H1 (cell line): Measurements from ENCODE around the gene DMPK. TPM values are rescaled to one million over a fixed set of nuclear protein-coding genes. Genes with fewer than 3 reads are reported as not detected.

Experiments
- CTCF ChIA-PET: fragments of 300-600 bp; sonication (Branson Sonifier 250); formaldehyde crosslinking; loops from one replicate; lab custom pipeline; 2021; ENCODE audit not compliant: partially characterized antibody; lab: Charles Lee
- POLR2A ChIA-PET: fragments of 300-600 bp; sonication (Branson Sonifier 250); formaldehyde crosslinking; loops from one replicate; lab custom pipeline; 2021; ENCODE audit warnings: inconsistent platforms; ENCODE audit not compliant: partially characterized antibody; lab: Charles Lee
- DNase-seq, 2 experiments: peaks; one replicate each; pipeline versions ENCODE4 v3.0.0 to v3.0.0-alpha.2; 2010 to 2022; ENCODE audit warnings: low spot score in 2 of 2, low read depth in 1 of 2, mixed read lengths in 1 of 2
- FAIRE-seq: peaks from 2 replicates; lab custom pipeline; 2011; peaks lifted over from hg19 to GRCh38; lab: Jason Lieb, UNC
- H2AFZ ChIP-seq: 2 replicates; pipeline ENCODE4 v1.8.1; 2012; ENCODE audit warnings: low read length, inconsistent platforms
- H2AK5ac ChIP-seq: 2 replicates; pipeline ENCODE4 v1.6.1; 2013; ENCODE audit warnings: low read depth, low read length
- H2BK120ac ChIP-seq: replicated peaks from 2 replicates; pipeline ENCODE3; 2013; ENCODE audit warnings: low read depth, low read length, inconsistent platforms
- H2BK12ac ChIP-seq: 2 replicates; pipeline ENCODE4 v1.6.1; 2013; ENCODE audit warnings: low read depth, low read length
- H2BK15ac ChIP-seq: 2 replicates; pipeline ENCODE4 v1.6.1; 2013; ENCODE audit warnings: low read length
- H2BK20ac ChIP-seq: 2 replicates; pipeline ENCODE4 v1.6.1; 2013; ENCODE audit warnings: low read length
- H2BK5ac ChIP-seq: 2 replicates; pipeline ENCODE4 v1.6.1; 2013; ENCODE audit warnings: low read depth, low read length
- H3K14ac ChIP-seq: 2 replicates; pipeline ENCODE4 v1.6.1; 2013; ENCODE audit warnings: inconsistent platforms; ENCODE audit not compliant: insufficient read length
- H3K18ac ChIP-seq: 2 replicates; pipeline ENCODE4 v1.6.1; 2013; ENCODE audit warnings: low read length; ENCODE audit errors: extremely low read depth
- H3K23ac ChIP-seq: 2 replicates; pipeline ENCODE4 v1.6.1; 2013; ENCODE audit warnings: inconsistent platforms; ENCODE audit not compliant: insufficient read length
- H3K23me2 ChIP-seq: 2 replicates; pipeline ENCODE4 v1.6.1; 2013; ENCODE audit warnings: low read depth, low read length
- H3K27ac ChIP-seq: 2 replicates; pipeline ENCODE4 v1.6.1; 2011; ENCODE audit warnings: low read depth, low read length, inconsistent platforms
- H3K27me3 ChIP-seq, 4 experiments: replicated peaks in 1 of 4; 1 replicate in 1 of 4; 2 replicates in 3 of 4; pipeline versions ENCODE4 v1.6.1 to v1.8.1; 2011 to 2013; ENCODE audit warnings: low read length in 3 of 4, mild to moderate bottlenecking in 3 of 4, inconsistent platforms in 2 of 4, mixed read lengths in 2 of 4, moderate library complexity in 1 of 4; ENCODE audit not compliant: control insufficient read depth in 3 of 4, insufficient read depth in 3 of 4; ENCODE audit errors: extremely low read depth in 1 of 4
- H3K36me3 ChIP-seq, 4 experiments: 2 replicates each; pipeline versions ENCODE4 v1.6.1 to v1.8.1; 2011 to 2013; ENCODE audit warnings: mild to moderate bottlenecking in 4 of 4, low read length in 3 of 4, moderate library complexity in 2 of 4, control low read depth in 1 of 4, inconsistent platforms in 1 of 4; ENCODE audit not compliant: insufficient read depth in 4 of 4, control insufficient read depth in 2 of 4
- H3K4ac ChIP-seq: replicated peaks from 2 replicates; pipeline ENCODE3; 2013; ENCODE audit warnings: low read length, low read depth, mixed read lengths, inconsistent platforms; ENCODE audit not compliant: insufficient read length
- H3K4me1 ChIP-seq, 4 experiments: replicated peaks in 1 of 4; 1 replicate in 1 of 4; 2 replicates in 3 of 4; pipeline versions ENCODE4 v1.6.1 to v1.8.1; 2011 to 2013; ENCODE audit warnings: low read length in 3 of 4, inconsistent platforms in 2 of 4, mixed read lengths in 1 of 4; ENCODE audit not compliant: insufficient read depth in 4 of 4, control insufficient read depth in 3 of 4
- H3K4me2 ChIP-seq, 2 experiments: 2 replicates each; pipeline versions ENCODE4 v1.6.1 to v1.8.1; 2011 to 2013; ENCODE audit warnings: low read depth in 2 of 2, low read length in 2 of 2, control low read depth in 1 of 2, inconsistent platforms in 1 of 2, mild to moderate bottlenecking in 1 of 2; ENCODE audit not compliant: insufficient read depth in 1 of 2
- H3K4me3 ChIP-seq, 4 experiments: fragments of 200-600, 300-600 bp in 1 of 4; sonication (generic), shearing (Covaris generic), sonication (Bioruptor Twin) in 1 of 4; 2 replicates each; pipeline versions ENCODE4 v1.5.1 to v1.8.1; 2011 to 2016; ENCODE audit warnings: low read length in 4 of 4, low read depth in 3 of 4, control low read depth in 2 of 4, inconsistent platforms in 2 of 4, mild to moderate bottlenecking in 2 of 4, mixed read lengths in 1 of 4, moderate library complexity in 1 of 4; ENCODE audit not compliant: insufficient read depth in 2 of 4; ENCODE audit errors: extremely low read depth in 1 of 4
- H3K56ac ChIP-seq: replicated peaks from 2 replicates; pipeline ENCODE3; 2013; ENCODE audit warnings: low read depth, mild to moderate bottlenecking, mixed read lengths, low read length, inconsistent platforms; ENCODE audit not compliant: insufficient read length
- H3K79me1 ChIP-seq: 2 replicates; pipeline ENCODE4 v1.6.1; 2013; ENCODE audit warnings: low read depth, low read length, control low read depth
- H3K79me2 ChIP-seq, 2 experiments: 2 replicates each; pipeline versions ENCODE4 v1.6.1 to v1.8.1; 2012 to 2013; ENCODE audit warnings: low read length in 2 of 2, mild to moderate bottlenecking in 2 of 2, inconsistent platforms in 1 of 2; ENCODE audit not compliant: insufficient read depth in 2 of 2, control insufficient read depth in 1 of 2
- H3K9ac ChIP-seq, 4 experiments: replicated peaks in 1 of 4; 1 replicate in 1 of 4; 2 replicates in 3 of 4; pipeline versions ENCODE4 v1.6.1 to v1.8.1; 2011 to 2013; ENCODE audit warnings: low read depth in 3 of 4, low read length in 3 of 4, control low read depth in 2 of 4, mild to moderate bottlenecking in 2 of 4, moderate library complexity in 2 of 4, inconsistent platforms in 1 of 4; ENCODE audit errors: extremely low read depth in 1 of 4
- H3K9me3 ChIP-seq, 2 experiments: 2 replicates each; pipeline versions ENCODE4 v1.6.1 to v1.8.1; 2012 to 2013; ENCODE audit warnings: mild to moderate bottlenecking in 2 of 2, moderate library complexity in 2 of 2, control low read depth in 1 of 2, inconsistent platforms in 1 of 2, low read depth in 1 of 2, low read length in 1 of 2, mixed read lengths in 1 of 2; ENCODE audit not compliant: insufficient read depth in 2 of 2
- H4K20me1 ChIP-seq, 2 experiments: replicated peaks in 1 of 2; 2 replicates each; pipeline versions ENCODE3 to v1.8.1; 2011 to 2013; ENCODE audit warnings: inconsistent platforms in 2 of 2, low read length in 2 of 2, mild to moderate bottlenecking in 1 of 2; ENCODE audit not compliant: insufficient read depth in 2 of 2, control insufficient read depth in 1 of 2
- H4K5ac ChIP-seq: 2 replicates; pipeline ENCODE4 v1.6.1; 2013; ENCODE audit warnings: low read length, low read depth, mixed read lengths, inconsistent platforms; ENCODE audit not compliant: insufficient read length
- H4K8ac ChIP-seq: 2 replicates; pipeline ENCODE4 v1.8.0; 2013; ENCODE audit warnings: mild to moderate bottlenecking, moderate library complexity, low read length, inconsistent platforms; ENCODE audit not compliant: insufficient read depth; ENCODE audit errors: extremely low read depth
- H4K91ac ChIP-seq: replicated peaks from 2 replicates; pipeline ENCODE3; 2013; ENCODE audit warnings: low read length, mixed read lengths, inconsistent platforms; ENCODE audit not compliant: insufficient read length
- E2F6 ChIP-seq: IDR thresholded peaks from 2 replicates; pipeline ENCODE4 v1.6.1; 2012; ENCODE audit warnings: inconsistent platforms
- FOSL1 ChIP-seq: IDR thresholded peaks from 2 replicates; pipeline ENCODE4 v1.6.1; 2011; ENCODE audit warnings: mild to moderate bottlenecking, low read depth, low read length, moderate library complexity; ENCODE audit not compliant: insufficient read depth
- GABPA ChIP-seq: IDR thresholded peaks from 2 replicates; pipeline ENCODE4 v1.6.1; 2011; ENCODE audit warnings: mild to moderate bottlenecking, low read length, moderate library complexity, borderline replicate concordance; ENCODE audit not compliant: insufficient read depth
- RAD21 ChIP-seq, 2 experiments: IDR thresholded peaks in 1 of 2; conservative IDR thresholded peaks in 1 of 2; 2 replicates each; pipeline ENCODE4 v1.6.1; 2011; ENCODE audit warnings: low read depth in 2 of 2, low read length in 2 of 2, improper control_type of control experiment in 1 of 2, inconsistent platforms in 1 of 2, mild to moderate bottlenecking in 1 of 2, moderate library complexity in 1 of 2
- SIN3A ChIP-seq, 2 experiments: IDR thresholded peaks in 1 of 2; conservative IDR thresholded peaks in 1 of 2; 2 replicates each; pipeline ENCODE4 v1.6.1; 2011 to 2012; ENCODE audit warnings: low read length in 2 of 2, improper control_type of control experiment in 1 of 2, low read depth in 1 of 2, mild to moderate bottlenecking in 1 of 2
- SP1 ChIP-seq: IDR thresholded peaks from 2 replicates; pipeline ENCODE4 v1.6.1; 2011; ENCODE audit warnings: low read depth, low read length
- SP4 ChIP-seq: IDR thresholded peaks from 2 replicates; pipeline ENCODE4 v1.6.1; 2012; ENCODE audit warnings: low read length, inconsistent platforms
- TAF1 ChIP-seq: IDR thresholded peaks from 2 replicates; pipeline ENCODE4 v1.6.1; 2011; ENCODE audit warnings: mild to moderate bottlenecking, low read depth, low read length
- WGBS, 2 experiments: shearing (Covaris generic) in 1 of 2; methylation state at CpG; one replicate each; pipeline versions ENCODE4 v1.1.6 to v1.1.7; 2013 to 2015; ENCODE audit warnings: low lambda C conversion rate in 2 of 2, mixed read lengths in 2 of 2, inconsistent platforms in 1 of 2, low coverage in 1 of 2, missing lambda C conversion rate in 1 of 2; ENCODE audit not compliant: insufficient replicate concordance in 2 of 2, insufficient coverage in 1 of 2, insufficient read length in 1 of 2; ENCODE audit errors: extremely low coverage in 1 of 2, missing lambda C conversion rate in 1 of 2; 5-methylcytosine and 5-hydroxymethylcytosine counted together
- polyA plus RNA-seq, 7 experiments: library from polyadenylated mRNA; depleted of rRNA in 3 of 7; stranded (reverse) in 5 of 7; unstranded in 2 of 7; fragments of >200 nt in 5 of 7; fragments of 200-250 nt in 2 of 7; gene quantifications; 1 replicate in 5 of 7; 2 replicates in 1 of 7; 4 replicates in 1 of 7; pipeline versions ENCODE4 v1.2.1 to v1.2.3, GENCODE V29; 2011 to 2013; ENCODE audit warnings: missing spikeins in 2 of 7, mixed read lengths in 2 of 7
- total RNA-seq: library from RNA; stranded (reverse); fragmentation: NEBNext Ultra II Directional; extraction: Animal tissue kit (Norgen Biotek cat#: 25700); gene quantifications from 2 replicates; pipeline ENCODE4 v1.2.1, GENCODE V29; 2021

DMPK gene
- total and polyA plus RNA-seq, 2 of the 8 experiments (the other 6 are each of a cell fraction or from before 2014, with no cell fraction given) = 13.7 to 27.4 TPM

GRCh38 chr19:45779231-45780145, 2.8 kb downstream of the DMPK start:
- Histone ChIP-seq H4K20me1 (peaks cover 9 to 17% of the 10 kb centered on the region in 2 experiments), H3K56ac (no peak overlapping the region), H4K5ac (no peak overlapping the region), H3K9ac (no peak overlapping the region), H3K9me3 (no peaks in the 10 kb centered on the region), H3K79me2 (no peaks in the 10 kb centered on the region), H3K79me1 (no peaks in the 10 kb centered on the region), H3K4me2 (peak overlapping the region; percentile 58 to 95), H3K18ac (peak overlapping the region; percentile 93), H3K14ac (no peak overlapping the region), H3K4me3 (peak overlapping the region; percentile 19 to 60 (median 38); a peak in 7 of 8 replicates), H4K91ac (no peak overlapping the region), H2BK20ac (no peak overlapping the region), H3K23me2 (peaks cover 4% of the 10 kb centered on the region; the same call in 1 of the 2 replicates), H2BK5ac (no peak overlapping the region; the same call in 1 of the 2 replicates), H2BK15ac (no peak overlapping the region), H3K4ac (no peak overlapping the region), H4K8ac (no peak overlapping the region), H2BK12ac (0 out of 2 replicates have a peak overlapping the region, but pooled peaks have one; percentile 1), H2BK120ac (no peak overlapping the region), H3K23ac (no peak overlapping the region), H3K27me3 (peaks cover 0 to 6% (median 0%) of the 10 kb centered on the region in 4 experiments; a peak in 1 of 7 replicates), H3K36me3 (peaks cover 3 to 10% (median 7%) of the 10 kb centered on the region in 4 experiments; a peak in 5 of 8 replicates), H2AK5ac (no peak overlapping the region), H2AFZ (no peak overlapping the region), H3K27ac (no peak overlapping the region), H3K4me1 (peaks cover 3 to 26% (median 15%) of the 10 kb centered on the region in 4 experiments)
- WGBS, 2 experiments = 7% methylated on average over 45 of the region's 48 CpGs; no CpG with 5 or more reads in 1 of the 2 experiments
- CTCF ChIA-PET = interaction anchor here (0.5 to 5.1 kb wide), 19 partner anchors 8 to 1492 kb away, joined by 3 to 45 read pairs (median 4); partner anchors contain the start of genes DMWD, RSPH6A and SIX5
- POLR2A ChIA-PET = interaction anchor here (0.6 to 9.5 kb wide), 14 partner anchors 8 to 195 kb away, joined by 3 to 133 read pairs (median 4); partner anchors contain the start of genes DMWD, FOXA3 and SIX5
- DNase-seq (peak; percentile 77 to 100), FAIRE-seq (peak; percentile 32)
- no peak for TF ChIP-seq SP1
- 0 out of 2 replicates have a peak, but pooled peaks have one; percentile 25 for TF ChIP-seq GABPA
- peak; percentile 81 for TF ChIP-seq SP4
- TF ChIP-seq FOSL1 = no peak
- 0 out of 2 replicates have a peak, but pooled peaks have one; percentile 10 for TF ChIP-seq E2F6
- 0 out of 4 replicates have a peak, but pooled peaks of 1 of the 2 experiments have one; percentile 21 for TF ChIP-seq SIN3A (conservative IDR thresholded peaks at IDR 0.05 in 1 of 2, IDR thresholded peaks at IDR 0.05 in 1 of 2; ENCODE audit: low read depth in 1 of 2, low read length in 2 of 2)
- TF ChIP-seq RAD21 (IDR thresholded peaks at IDR 0.05 in 1 of 2, conservative IDR thresholded peaks at IDR 0.05 in 1 of 2; ENCODE audit: low read depth in 2 of 2, low read length in 2 of 2) = peak; percentile 45 to 52; a peak in 3 of 4 replicates
- TF ChIP-seq TAF1 = peak; percentile 24; the same call in 1 of the 2 replicates
